PC-9 (cell line): Measurements from ENCODE around the gene PCP2. TPM values are rescaled to one million over a fixed set of nuclear protein-coding genes. Genes with fewer than 3 reads are reported as not detected.

Source experiments
- BruUV-seq: library from RNA; stranded (reverse); fragments of 400-500 nt; replicated peaks from 2 replicates; lab custom pipeline; 2021; lab: Mats Ljungman, UMichigan
- CTCF ChIA-PET: fragments of 300-600 bp; sonication (Branson Sonifier 250); formaldehyde crosslinking; loops from one replicate; lab custom pipeline; 2022; ENCODE audit warnings: antibody characterized with exemption; lab: Charles Lee
- POLR2A ChIA-PET: fragments of 300-600 bp; sonication (Branson Sonifier 250); formaldehyde crosslinking; loops from one replicate; lab custom pipeline; 2022; ENCODE audit warnings: antibody characterized with exemption; ENCODE audit not compliant: unreplicated experiment; lab: Charles Lee
- DNase-seq, 2 experiments: peaks; one replicate each; pipeline versions ENCODE4 v3.0.0 to v3.0.0-alpha.2; 2015 to 2022; ENCODE audit warnings: mixed read lengths in 1 of 2
- H2AFZ ChIP-seq: fragments of 200-600 bp; sonication (generic); 2 replicates; pipeline ENCODE4 v1.8.1; 2017; ENCODE audit warnings: antibody characterized with exemption
- H3F3A ChIP-seq: fragments of 200-600 bp; sonication (generic); 2 replicates; pipeline ENCODE4 v1.8.1; 2017; ENCODE audit warnings: antibody characterized with exemption, mild to moderate bottlenecking, low read depth; ENCODE audit not compliant: insufficient read depth
- H3K27ac ChIP-seq: fragments of 200-600 bp; sonication (generic); 2 replicates; pipeline ENCODE4 v1.6.1; 2016; ENCODE audit warnings: mixed run types
- H3K27me3 ChIP-seq: fragments of 200-600 bp; sonication (generic); 2 replicates; pipeline ENCODE4 v1.6.1; 2016; ENCODE audit warnings: low read depth, mixed run types; ENCODE audit not compliant: insufficient read depth
- H3K36me3 ChIP-seq: fragments of 200-600 bp; sonication (generic); 2 replicates; pipeline ENCODE4 v1.6.1; 2016; ENCODE audit warnings: low read depth, mixed run types
- H3K4me1 ChIP-seq: fragments of 200-600 bp; sonication (generic); replicated peaks from 2 replicates; pipeline ENCODE4 v1.6.1; 2016; ENCODE audit warnings: mixed run types; ENCODE audit not compliant: insufficient read depth
- H3K4me2 ChIP-seq: fragments of 200-600 bp; sonication (generic); 2 replicates; pipeline ENCODE4 v1.6.1; 2017; ENCODE audit warnings: mixed run types
- H3K4me3 ChIP-seq: fragments of 200-600 bp; sonication (generic); 2 replicates; pipeline ENCODE4 v1.6.1; 2016; ENCODE audit warnings: mixed run types
- H3K79me2 ChIP-seq: fragments of 200-600 bp; sonication (generic); 2 replicates; pipeline ENCODE4 v1.6.1; 2017; ENCODE audit warnings: low read depth, mixed run types
- H3K9me2 ChIP-seq: fragments of 200-600 bp; sonication (generic); 2 replicates; pipeline ENCODE4 v1.8.1; 2017; ENCODE audit warnings: mild to moderate bottlenecking; ENCODE audit not compliant: insufficient read depth
- H3K9me3 ChIP-seq: fragments of 200-600 bp; sonication (generic); 2 replicates; pipeline ENCODE4 v1.8.1; 2016; ENCODE audit warnings: low read depth; ENCODE audit not compliant: insufficient read depth
- H4K20me1 ChIP-seq: fragments of 200-600 bp; sonication (generic); 2 replicates; pipeline ENCODE4 v1.8.1; 2017; ENCODE audit not compliant: insufficient read depth
- CTCF ChIP-seq: fragments of 200-600 bp; sonication (generic); conservative IDR thresholded peaks from 2 replicates; pipeline ENCODE4 v1.6.1; 2017; ENCODE audit warnings: mixed run types, antibody characterized with exemption, mild to moderate bottlenecking, moderate library complexity
- EZH2 ChIP-seq: fragments of 200-600 bp; sonication (generic); IDR thresholded peaks from 2 replicates; pipeline ENCODE4 v1.8.0; 2017; ENCODE audit warnings: antibody characterized with exemption, low read depth
- intact Hi-C: fragments of 100-400 bp; cut with micrococcal nuclease; formaldehyde crosslinking; loops from one replicate; pipeline ENCODE4 v1.10.0; 2022; ENCODE audit not compliant: unreplicated experiment
- total RNA-seq: library from RNA; stranded (reverse); gene quantifications from 2 replicates; pipeline ENCODE4 v1.2.3, GENCODE V29; 2021

The PCP2 gene
- total RNA-seq, 1 experiment from 2014 or later, result 0.92 TPM

DNA sequence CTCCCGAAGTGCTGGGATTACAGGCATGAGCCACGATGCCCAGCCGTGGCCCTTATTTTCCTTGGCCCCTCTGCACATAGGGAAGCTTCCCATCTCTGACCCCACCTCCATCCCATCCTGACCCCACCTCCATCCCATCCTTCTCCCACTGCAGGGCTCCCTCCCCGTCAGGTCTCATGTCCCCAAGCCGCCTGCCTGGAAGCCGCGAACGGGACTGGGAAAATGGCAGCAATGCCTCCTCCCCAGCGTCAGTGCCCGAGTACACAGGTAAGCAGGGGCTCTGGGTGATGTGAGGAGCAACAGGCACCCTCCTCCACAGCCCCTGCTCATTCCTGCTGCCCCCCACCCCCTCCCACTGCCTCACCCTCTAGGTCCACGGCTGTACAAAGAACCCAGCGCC lies 16.3 kb downstream of the PCP2 start:
- Histone ChIP-seq H3K36me3 (peaks cover 11% of the 10 kb centered on the region; the same call in 1 of the 2 replicates), H3K4me3 (no peak overlapping the region), H3K27me3 (no peaks in the 10 kb centered on the region), H3F3A (peaks cover 31% of the 10 kb centered on the region), H3K9me3 (no peaks in the 10 kb centered on the region), H2AFZ (no peak overlapping the region), H4K20me1 (no peaks in the 10 kb centered on the region), H3K79me2 (no peaks in the 10 kb centered on the region), H3K27ac (no peak overlapping the region), H3K4me2 (no peak overlapping the region), H3K9me2 (no peaks in the 10 kb centered on the region), H3K4me1 (peaks cover 30% of the 10 kb centered on the region)
- DNase-seq, result peak in 1 of 2 experiments; percentile 25
- ChIA-PET CTCF (no interaction called here), POLR2A (interaction anchor here (0.5 to 0.7 kb wide), 2 partner anchors 21 to 1252 kb away, joined by 15 to 30 read pairs; no protein-coding TSS in a partner anchor)
- intact Hi-C loops, result no loop called here
- TF ChIP-seq CTCF (no peak), EZH2 (no peak)
- BruUV-seq, result no TSS peak

DNA sequence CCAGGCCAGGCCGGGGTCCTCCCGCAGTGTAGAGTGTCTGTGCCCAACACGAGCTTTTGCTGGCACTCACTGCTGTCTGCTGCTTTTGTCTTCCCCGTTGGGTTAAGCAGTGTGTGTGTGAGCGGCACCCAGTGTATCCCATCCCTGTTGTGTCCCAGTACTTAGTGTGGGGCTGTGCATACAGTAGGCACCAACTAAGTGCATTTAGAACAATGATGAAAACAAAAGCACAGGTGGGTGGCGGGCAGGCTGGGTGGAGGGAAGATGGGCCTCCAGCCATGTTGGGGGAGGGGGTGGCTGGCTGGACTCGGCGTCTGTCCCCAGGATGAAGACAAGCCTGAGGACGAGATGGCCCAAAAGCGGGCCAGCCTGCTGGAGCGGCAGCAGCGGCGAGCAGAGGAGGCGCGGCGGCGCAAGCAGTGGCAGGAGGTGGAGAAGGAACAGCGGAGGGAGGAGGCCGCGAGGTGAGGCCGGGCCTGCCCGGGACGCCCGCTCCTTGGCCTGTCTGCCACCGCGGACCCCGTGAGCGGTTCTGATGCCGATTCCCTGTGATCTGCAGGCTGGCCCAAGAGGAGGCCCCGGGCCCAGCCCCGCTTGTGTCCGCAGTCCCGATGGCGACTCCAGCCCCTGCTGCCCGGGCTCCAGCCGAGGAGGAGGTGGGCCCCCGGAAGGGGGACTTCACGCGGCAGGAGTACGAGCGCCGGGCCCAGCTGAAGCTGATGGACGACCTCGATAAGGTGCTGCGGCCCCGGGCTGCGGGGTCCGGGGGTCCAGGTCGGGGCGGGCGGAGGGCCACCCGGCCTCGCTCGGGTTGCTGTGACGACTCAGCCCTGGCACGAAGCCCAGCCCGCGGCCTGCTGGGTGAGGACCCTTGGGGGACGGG lies 18.4 kb downstream of the PCP2 start:
- no peak overlapping the region for H3K4me2 ChIP-seq
- no peaks in the 10 kb centered on the region; the same call in 1 of the 2 replicates for H4K20me1 ChIP-seq
- peaks cover 6% of the 10 kb centered on the region; the same call in 1 of the 2 replicates for H3K36me3 ChIP-seq
- no TSS peak for BruUV-seq
- H3K9me2 ChIP-seq, result no peaks in the 10 kb centered on the region
- H3K4me1 ChIP-seq, result peaks cover 28% of the 10 kb centered on the region
- H3K9me3 ChIP-seq, result no peaks in the 10 kb centered on the region
- no peak overlapping the region for H3K27ac ChIP-seq
- no peak overlapping the region for H2AFZ ChIP-seq
- TF ChIP-seq EZH2 (no peak), CTCF (no peak)
- peaks cover 28% of the 10 kb centered on the region for H3F3A ChIP-seq
- intact Hi-C loops, result no loop called here
- H3K27me3 ChIP-seq, result no peaks in the 10 kb centered on the region
- POLR2A ChIA-PET, result no interaction called here
- DNase-seq, result peak in 1 of 2 experiments; percentile 26
- no peak overlapping the region for H3K4me3 ChIP-seq
- H3K79me2 ChIP-seq, result no peaks in the 10 kb centered on the region
- CTCF ChIA-PET, result no interaction called here

- H3F3A ChIP-seq, result peaks cover 12% of the 10 kb centered on the region
- ChIA-PET POLR2A (no interaction called here), CTCF (no interaction called here)
- no peak overlapping the region for H2AFZ ChIP-seq
- H3K36me3 ChIP-seq, result peaks cover 4% of the 10 kb centered on the region
- H3K27me3 ChIP-seq, result no peaks in the 10 kb centered on the region
- H3K9me3 ChIP-seq, result no peaks in the 10 kb centered on the region
- peaks cover under 1% of the 10 kb centered on the region; the same call in 1 of the 2 replicates for H4K20me1 ChIP-seq
- peaks cover 5% of the 10 kb centered on the region; the same call in 1 of the 2 replicates for H3K4me1 ChIP-seq
- H3K9me2 ChIP-seq, result no peaks in the 10 kb centered on the region
- intact Hi-C loops, result no loop called here
- no peak overlapping the region for H3K4me2 ChIP-seq
- TSS peak; percentile 47 for BruUV-seq
- DNase-seq, result peak in 1 of 2 experiments; percentile 22
- H3K27ac ChIP-seq, result no peak overlapping the region
- H3K4me3 ChIP-seq, result no peak overlapping the region
- no peak for TF ChIP-seq EZH2
- H3K79me2 ChIP-seq, result no peaks in the 10 kb centered on the region
Measured at GRCh38 chr19:7612282-7613274, 20.9 kb downstream of the PCP2 start.
